ENCODE measurements around the gene CALCOCO1.

Gene CALCOCO1

GRCh38 chr12:53670308-53670707 lies 56.9 kb downstream of the CALCOCO1 start:
- Histone ChIP-seq H2AFZ (ENCODE audit: low read depth, low read length, severe bottlenecking) (no peak overlapping the region), H4K20me1 (ENCODE audit: low read depth, low read length) (no peaks in the 10 kb centered on the region), H3K27me3 (ENCODE audit: low read length) (no peaks in the 10 kb centered on the region), H3K9ac (ENCODE audit: low read length) (no peak overlapping the region), H3K9me3 (ENCODE audit: insufficient read depth, low read length) (no peaks in the 10 kb centered on the region), H3K27ac (ENCODE audit: low read depth, low read length) (no peak overlapping the region), H3K9me2 (replicated peaks; ENCODE audit: insufficient read depth, low read length) (no peaks in the 10 kb centered on the region), H3K4me3 (ENCODE audit: insufficient read depth, low read length, poor library complexity, severe bottlenecking) (no peak overlapping the region), H3K36me3 (ENCODE audit: low read length) (peaks cover 24% of the 10 kb centered on the region), H3K79me2 (ENCODE audit: insufficient read depth, low read length) (peaks cover 18% of the 10 kb centered on the region), H3K4me2 (ENCODE audit: low read depth, low read length, poor library complexity, severe bottlenecking) (no peak overlapping the region), H3F3A (ENCODE audit: insufficient read depth) (no peaks in the 10 kb centered on the region)
- TF ChIP-seq EZH2phosphoT487 (conservative IDR thresholded peaks at IDR 0.05; ENCODE audit: low read length) (no peak), CTCF (IDR thresholded peaks at IDR 0.05; ENCODE audit: insufficient read depth, low read length, poor library complexity, severe bottlenecking) (no peak)

GRCh38 chr12:53667080-53667479 lies 60.2 kb downstream of the CALCOCO1 start:
- Histone ChIP-seq H3F3A (ENCODE audit: insufficient read depth) (no peaks in the 10 kb centered on the region), H4K20me1 (ENCODE audit: low read depth, low read length) (no peaks in the 10 kb centered on the region), H3K27me3 (ENCODE audit: low read length) (no peaks in the 10 kb centered on the region), H3K36me3 (ENCODE audit: low read length) (peaks cover 23% of the 10 kb centered on the region), H3K4me3 (ENCODE audit: insufficient read depth, low read length, poor library complexity, severe bottlenecking) (no peak overlapping the region), H3K27ac (ENCODE audit: low read depth, low read length) (no peak overlapping the region), H3K79me2 (ENCODE audit: insufficient read depth, low read length) (peaks cover 3% of the 10 kb centered on the region; the same call in 1 of the 2 replicates), H3K4me2 (ENCODE audit: low read depth, low read length, poor library complexity, severe bottlenecking) (no peak overlapping the region), H3K9me2 (replicated peaks; ENCODE audit: insufficient read depth, low read length) (no peaks in the 10 kb centered on the region), H2AFZ (ENCODE audit: low read depth, low read length, severe bottlenecking) (no peak overlapping the region), H3K9me3 (ENCODE audit: insufficient read depth, low read length) (no peaks in the 10 kb centered on the region), H3K9ac (ENCODE audit: low read length) (no peak overlapping the region)
- no peak for TF ChIP-seq CTCF (IDR thresholded peaks at IDR 0.05; ENCODE audit: insufficient read depth, low read length, poor library complexity, severe bottlenecking)
- no peak for TF ChIP-seq EZH2phosphoT487 (conservative IDR thresholded peaks at IDR 0.05; ENCODE audit: low read length)

GRCh38 chr12:53664936-53665335 lies 62.3 kb downstream of the CALCOCO1 start:
- Histone ChIP-seq H3K9ac (ENCODE audit: low read length) (no peak overlapping the region), H4K20me1 (ENCODE audit: low read depth, low read length) (no peaks in the 10 kb centered on the region), H3K27ac (ENCODE audit: low read depth, low read length) (no peak overlapping the region), H3F3A (ENCODE audit: insufficient read depth) (no peaks in the 10 kb centered on the region), H3K27me3 (ENCODE audit: low read length) (no peaks in the 10 kb centered on the region), H3K9me3 (ENCODE audit: insufficient read depth, low read length) (no peaks in the 10 kb centered on the region), H3K4me2 (ENCODE audit: low read depth, low read length, poor library complexity, severe bottlenecking) (no peak overlapping the region), H2AFZ (ENCODE audit: low read depth, low read length, severe bottlenecking) (no peak overlapping the region), H3K4me3 (ENCODE audit: insufficient read depth, low read length, poor library complexity, severe bottlenecking) (no peak overlapping the region), H3K9me2 (replicated peaks; ENCODE audit: insufficient read depth, low read length) (no peaks in the 10 kb centered on the region), H3K79me2 (ENCODE audit: insufficient read depth, low read length) (0 out of 2 replicates have a peak, but pooled peaks cover 3% of the 10 kb centered on the region), H3K36me3 (ENCODE audit: low read length) (peaks cover 11% of the 10 kb centered on the region; the same call in 1 of the 2 replicates)
- TF ChIP-seq CTCF (IDR thresholded peaks at IDR 0.05; ENCODE audit: insufficient read depth, low read length, poor library complexity, severe bottlenecking) (no peak), EZH2phosphoT487 (conservative IDR thresholded peaks at IDR 0.05; ENCODE audit: low read length) (no peak)
